DOHH2 (cell line): ENCODE measurements around the gene KCNE2.

Experiments used
- CTCF ChIP-seq: fragments of 200-600 bp; sonication (generic); IDR thresholded peaks from one replicate; pipeline ENCODE4 v1.5.1; 2014; ENCODE audit warnings: antibody characterized with exemption, mild to moderate bottlenecking, low read depth, low read length; ENCODE audit not compliant: poor library complexity, severe bottlenecking
- EZH2phosphoT487 ChIP-seq: fragments of 200-600 bp; sonication (generic); IDR thresholded peaks from 2 replicates; pipeline ENCODE4 v1.6.1; 2017; ENCODE audit warnings: borderline replicate concordance, mild to moderate bottlenecking, antibody characterized with exemption, low read length, moderate library complexity, mixed read lengths

DNA sequence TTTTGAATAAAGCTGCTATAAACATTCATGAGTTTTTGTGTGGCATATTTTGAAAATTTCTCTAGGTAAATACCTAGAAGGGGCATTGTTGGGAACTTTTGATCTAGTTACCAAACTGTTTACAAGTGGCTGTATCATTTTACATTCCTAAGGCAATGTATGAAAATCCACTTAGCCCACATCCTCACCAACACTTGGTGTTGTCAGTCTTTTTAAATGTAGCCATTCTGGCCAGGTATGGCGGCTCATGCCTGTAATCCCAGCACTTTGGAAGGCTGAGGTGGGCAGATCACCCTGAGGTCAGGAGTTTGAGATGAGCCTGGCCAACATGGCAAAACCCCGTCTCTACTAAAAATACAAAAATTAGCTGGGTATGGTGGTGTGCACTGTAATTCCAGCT lies 5.9 kb upstream of the KCNE2 start:
- TF ChIP-seq CTCF (no peak), EZH2phosphoT487 (no peak)
